ENCODE measurements around the gene PRDM16. TPM values are rescaled to one million over a fixed set of nuclear protein-coding genes. Genes with fewer than 3 reads are reported as not detected.

PRDM16 gene
- total and polyA plus RNA-seq, 2 of the 13 experiments (the other 11 are each of a cell fraction or from before 2014, with no cell fraction given), result 0.15 to 0.81 TPM

DNA sequence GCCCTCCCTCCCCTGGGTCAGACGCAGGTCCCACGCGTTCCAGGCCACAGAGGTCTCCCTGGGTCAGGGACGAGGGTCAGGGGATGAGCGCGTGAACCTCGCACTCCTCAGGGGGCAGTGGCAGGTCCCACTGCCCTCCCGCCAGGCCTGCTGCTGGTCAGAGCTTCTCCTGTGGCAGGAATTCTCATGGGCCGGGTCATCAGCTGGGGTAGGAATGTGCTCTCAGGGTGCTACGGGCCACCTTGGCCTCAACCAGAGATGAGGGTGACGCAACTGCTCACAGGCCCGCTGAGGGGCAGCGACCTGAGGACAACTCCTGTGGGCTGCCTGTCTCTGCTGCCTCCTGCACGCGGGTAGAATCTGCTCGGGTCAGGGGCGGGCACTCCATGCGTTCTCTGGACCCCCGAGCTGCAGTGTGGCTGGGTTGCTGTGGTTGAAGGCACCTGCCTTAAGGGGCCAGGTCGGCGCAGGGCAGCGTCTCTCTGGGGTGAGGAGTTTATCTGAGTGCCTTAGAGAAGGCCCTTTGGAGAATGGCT lies 128.8 kb downstream of the PRDM16 start (continued):
- TF ChIP-seq IRF9 (CRISPR knock-in tag; IDR thresholded peaks at IDR 0.05; ENCODE audit: borderline replicate concordance), result no peak
- no peak for TF ChIP-seq NR2F2 (IDR thresholded peaks at IDR 0.05; ENCODE audit: borderline replicate concordance, low read depth)
- TF ChIP-seq, protein P1, sequence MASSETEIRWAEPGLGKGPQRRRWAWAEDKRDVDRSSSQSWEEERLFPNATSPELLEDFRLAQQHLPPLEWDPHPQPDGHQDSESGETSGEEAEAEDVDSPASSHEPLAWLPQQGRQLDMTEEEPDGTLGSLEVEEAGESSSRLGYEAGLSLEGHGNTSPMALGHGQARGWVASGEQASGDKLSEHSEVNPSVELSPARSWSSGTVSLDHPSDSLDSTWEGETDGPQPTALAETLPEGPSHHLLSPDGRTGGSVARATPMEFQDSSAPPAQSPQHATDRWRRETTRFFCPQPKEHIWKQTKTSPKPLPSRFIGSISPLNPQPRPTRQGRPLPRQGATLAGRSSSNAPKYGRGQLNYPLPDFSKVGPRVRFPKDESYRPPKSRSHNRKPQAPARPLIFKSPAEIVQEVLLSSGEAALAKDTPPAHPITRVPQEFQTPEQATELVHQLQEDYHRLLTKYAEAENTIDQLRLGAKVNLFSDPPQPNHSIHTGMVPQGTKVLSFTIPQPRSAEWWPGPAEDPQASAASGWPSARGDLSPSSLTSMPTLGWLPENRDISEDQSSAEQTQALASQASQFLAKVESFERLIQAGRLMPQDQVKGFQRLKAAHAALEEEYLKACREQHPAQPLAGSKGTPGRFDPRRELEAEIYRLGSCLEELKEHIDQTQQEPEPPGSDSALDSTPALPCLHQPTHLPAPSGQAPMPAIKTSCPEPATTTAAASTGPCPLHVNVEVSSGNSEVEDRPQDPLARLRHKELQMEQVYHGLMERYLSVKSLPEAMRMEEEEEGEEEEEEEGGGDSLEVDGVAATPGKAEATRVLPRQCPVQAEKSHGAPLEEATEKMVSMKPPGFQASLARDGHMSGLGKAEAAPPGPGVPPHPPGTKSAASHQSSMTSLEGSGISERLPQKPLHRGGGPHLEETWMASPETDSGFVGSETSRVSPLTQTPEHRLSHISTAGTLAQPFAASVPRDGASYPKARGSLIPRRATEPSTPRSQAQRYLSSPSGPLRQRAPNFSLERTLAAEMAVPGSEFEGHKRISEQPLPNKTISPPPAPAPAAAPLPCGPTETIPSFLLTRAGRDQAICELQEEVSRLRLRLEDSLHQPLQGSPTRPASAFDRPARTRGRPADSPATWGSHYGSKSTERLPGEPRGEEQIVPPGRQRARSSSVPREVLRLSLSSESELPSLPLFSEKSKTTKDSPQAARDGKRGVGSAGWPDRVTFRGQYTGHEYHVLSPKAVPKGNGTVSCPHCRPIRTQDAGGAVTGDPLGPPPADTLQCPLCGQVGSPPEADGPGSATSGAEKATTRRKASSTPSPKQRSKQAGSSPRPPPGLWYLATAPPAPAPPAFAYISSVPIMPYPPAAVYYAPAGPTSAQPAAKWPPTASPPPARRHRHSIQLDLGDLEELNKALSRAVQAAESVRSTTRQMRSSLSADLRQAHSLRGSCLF (CRISPR knock-in tag; IDR thresholded peaks at IDR 0.05; ENCODE audit: borderline replicate concordance), result no peak
- no peak for TF ChIP-seq HOXA5 (CRISPR knock-in tag; IDR thresholded peaks at IDR 0.05)
- TF ChIP-seq CEBPB (IDR thresholded peaks at IDR 0.05; ENCODE audit: borderline replicate concordance, low read depth, low read length), result peak; percentile 95
- TF ChIP-seq ZBTB7A (CRISPR knock-in tag; IDR thresholded peaks at IDR 0.05), result peak; percentile 95
- TF ChIP-seq KDM2A (CRISPR knock-in tag; IDR thresholded peaks at IDR 0.05; ENCODE audit: borderline replicate concordance, low read depth), result no peak
- TF ChIP-seq ZNF772 (CRISPR knock-in tag; IDR thresholded peaks at IDR 0.05), result no peak
- no peak for TF ChIP-seq ZZZ3 (CRISPR knock-in tag; IDR thresholded peaks at IDR 0.05; ENCODE audit: borderline replicate concordance)
- TF ChIP-seq, protein P2, sequence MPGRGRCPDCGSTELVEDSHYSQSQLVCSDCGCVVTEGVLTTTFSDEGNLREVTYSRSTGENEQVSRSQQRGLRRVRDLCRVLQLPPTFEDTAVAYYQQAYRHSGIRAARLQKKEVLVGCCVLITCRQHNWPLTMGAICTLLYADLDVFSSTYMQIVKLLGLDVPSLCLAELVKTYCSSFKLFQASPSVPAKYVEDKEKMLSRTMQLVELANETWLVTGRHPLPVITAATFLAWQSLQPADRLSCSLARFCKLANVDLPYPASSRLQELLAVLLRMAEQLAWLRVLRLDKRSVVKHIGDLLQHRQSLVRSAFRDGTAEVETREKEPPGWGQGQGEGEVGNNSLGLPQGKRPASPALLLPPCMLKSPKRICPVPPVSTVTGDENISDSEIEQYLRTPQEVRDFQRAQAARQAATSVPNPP (CRISPR knock-in tag; IDR thresholded peaks at IDR 0.05), result no peak
- TF ChIP-seq, protein P3, sequence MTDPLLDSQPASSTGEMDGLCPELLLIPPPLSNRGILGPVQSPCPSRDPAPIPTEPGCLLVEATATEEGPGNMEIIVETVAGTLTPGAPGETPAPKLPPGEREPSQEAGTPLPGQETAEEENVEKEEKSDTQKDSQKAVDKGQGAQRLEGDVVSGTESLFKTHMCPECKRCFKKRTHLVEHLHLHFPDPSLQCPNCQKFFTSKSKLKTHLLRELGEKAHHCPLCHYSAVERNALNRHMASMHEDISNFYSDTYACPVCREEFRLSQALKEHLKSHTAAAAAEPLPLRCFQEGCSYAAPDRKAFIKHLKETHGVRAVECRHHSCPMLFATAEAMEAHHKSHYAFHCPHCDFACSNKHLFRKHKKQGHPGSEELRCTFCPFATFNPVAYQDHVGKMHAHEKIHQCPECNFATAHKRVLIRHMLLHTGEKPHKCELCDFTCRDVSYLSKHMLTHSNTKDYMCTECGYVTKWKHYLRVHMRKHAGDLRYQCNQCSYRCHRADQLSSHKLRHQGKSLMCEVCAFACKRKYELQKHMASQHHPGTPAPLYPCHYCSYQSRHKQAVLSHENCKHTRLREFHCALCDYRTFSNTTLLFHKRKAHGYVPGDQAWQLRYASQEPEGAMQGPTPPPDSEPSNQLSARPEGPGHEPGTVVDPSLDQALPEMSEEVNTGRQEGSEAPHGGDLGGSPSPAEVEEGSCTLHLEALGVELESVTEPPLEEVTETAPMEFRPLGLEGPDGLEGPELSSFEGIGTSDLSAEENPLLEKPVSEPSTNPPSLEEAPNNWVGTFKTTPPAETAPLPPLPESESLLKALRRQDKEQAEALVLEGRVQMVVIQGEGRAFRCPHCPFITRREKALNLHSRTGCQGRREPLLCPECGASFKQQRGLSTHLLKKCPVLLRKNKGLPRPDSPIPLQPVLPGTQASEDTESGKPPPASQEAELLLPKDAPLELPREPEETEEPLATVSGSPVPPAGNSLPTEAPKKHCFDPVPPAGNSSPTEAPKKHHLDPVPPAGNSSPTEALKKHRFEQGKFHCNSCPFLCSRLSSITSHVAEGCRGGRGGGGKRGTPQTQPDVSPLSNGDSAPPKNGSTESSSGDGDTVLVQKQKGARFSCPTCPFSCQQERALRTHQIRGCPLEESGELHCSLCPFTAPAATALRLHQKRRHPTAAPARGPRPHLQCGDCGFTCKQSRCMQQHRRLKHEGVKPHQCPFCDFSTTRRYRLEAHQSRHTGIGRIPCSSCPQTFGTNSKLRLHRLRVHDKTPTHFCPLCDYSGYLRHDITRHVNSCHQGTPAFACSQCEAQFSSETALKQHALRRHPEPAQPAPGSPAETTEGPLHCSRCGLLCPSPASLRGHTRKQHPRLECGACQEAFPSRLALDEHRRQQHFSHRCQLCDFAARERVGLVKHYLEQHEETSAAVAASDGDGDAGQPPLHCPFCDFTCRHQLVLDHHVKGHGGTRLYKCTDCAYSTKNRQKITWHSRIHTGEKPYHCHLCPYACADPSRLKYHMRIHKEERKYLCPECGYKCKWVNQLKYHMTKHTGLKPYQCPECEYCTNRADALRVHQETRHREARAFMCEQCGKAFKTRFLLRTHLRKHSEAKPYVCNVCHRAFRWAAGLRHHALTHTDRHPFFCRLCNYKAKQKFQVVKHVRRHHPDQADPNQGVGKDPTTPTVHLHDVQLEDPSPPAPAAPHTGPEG (CRISPR knock-in tag; IDR thresholded peaks at IDR 0.05), result no peak
- TF ChIP-seq MXD4 (CRISPR knock-in tag; IDR thresholded peaks at IDR 0.05), result no peak
- TF ChIP-seq ZNF205 (CRISPR knock-in tag; IDR thresholded peaks at IDR 0.05), result no peak
- no peak for TF ChIP-seq MED13 (CRISPR knock-in tag; IDR thresholded peaks at IDR 0.05)
